ENCODE results near the gene SALL1. TPM values are rescaled to one million over a fixed set of nuclear protein-coding genes. Genes with fewer than 3 reads are reported as not detected.

Gene SALL1
- polyA plus RNA-seq, 1 donor (not counting 4 experiments of a cell fraction or from before 2014, with no cell fraction given) = not detected

DNA sequence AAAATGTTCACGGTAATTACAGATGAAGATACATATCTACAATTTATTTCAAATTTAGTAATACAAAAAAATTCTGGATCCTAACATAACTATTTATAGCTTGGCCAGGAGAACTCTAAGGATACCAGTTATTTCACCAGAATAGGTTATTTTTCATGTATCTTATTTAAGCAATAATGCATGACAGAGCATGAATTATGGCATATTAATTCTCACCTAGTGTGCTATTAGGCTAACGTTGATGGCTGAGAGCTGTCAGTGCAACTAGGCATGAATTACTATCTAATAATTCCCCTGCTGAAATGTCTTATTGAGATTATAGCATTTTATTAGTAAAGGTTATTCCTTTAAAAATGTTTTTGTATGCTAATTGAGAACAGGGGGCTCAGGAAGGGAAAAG is 44.5 kb downstream of the SALL1 start:
- Histone ChIP-seq H3K4me1 (ENCODE audit: control insufficient read depth, extremely low read depth, insufficient read depth, low read length) (no peaks in the 10 kb centered on the region), H3K27me3 (ENCODE audit: control insufficient read depth, extremely low read depth, insufficient read depth, low read length) (no peaks in the 10 kb centered on the region)

DNA sequence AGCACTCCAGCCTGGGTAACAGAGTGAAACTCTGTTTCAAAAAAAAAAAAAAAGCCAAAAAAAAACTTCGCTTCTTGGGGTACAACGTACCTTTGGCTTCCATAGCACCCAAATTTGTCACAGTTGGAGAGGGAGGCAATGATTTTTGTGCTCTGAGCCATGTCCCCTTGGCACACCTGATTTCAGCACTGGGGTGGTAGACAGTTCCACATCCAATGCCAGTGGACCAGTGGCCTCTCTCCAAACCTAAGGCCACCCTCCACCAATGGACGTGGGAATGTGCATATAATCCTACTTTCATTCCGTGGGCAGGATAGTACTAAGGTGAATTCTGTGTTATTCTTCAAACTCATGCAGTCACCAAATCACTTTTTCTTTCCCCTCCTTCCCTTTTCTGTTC is 47.5 kb downstream of the SALL1 start:
- no peak for TF ChIP-seq EZH2 (IDR thresholded peaks at IDR 0.05; ENCODE audit: low read length)
- TF ChIP-seq, protein P1, sequence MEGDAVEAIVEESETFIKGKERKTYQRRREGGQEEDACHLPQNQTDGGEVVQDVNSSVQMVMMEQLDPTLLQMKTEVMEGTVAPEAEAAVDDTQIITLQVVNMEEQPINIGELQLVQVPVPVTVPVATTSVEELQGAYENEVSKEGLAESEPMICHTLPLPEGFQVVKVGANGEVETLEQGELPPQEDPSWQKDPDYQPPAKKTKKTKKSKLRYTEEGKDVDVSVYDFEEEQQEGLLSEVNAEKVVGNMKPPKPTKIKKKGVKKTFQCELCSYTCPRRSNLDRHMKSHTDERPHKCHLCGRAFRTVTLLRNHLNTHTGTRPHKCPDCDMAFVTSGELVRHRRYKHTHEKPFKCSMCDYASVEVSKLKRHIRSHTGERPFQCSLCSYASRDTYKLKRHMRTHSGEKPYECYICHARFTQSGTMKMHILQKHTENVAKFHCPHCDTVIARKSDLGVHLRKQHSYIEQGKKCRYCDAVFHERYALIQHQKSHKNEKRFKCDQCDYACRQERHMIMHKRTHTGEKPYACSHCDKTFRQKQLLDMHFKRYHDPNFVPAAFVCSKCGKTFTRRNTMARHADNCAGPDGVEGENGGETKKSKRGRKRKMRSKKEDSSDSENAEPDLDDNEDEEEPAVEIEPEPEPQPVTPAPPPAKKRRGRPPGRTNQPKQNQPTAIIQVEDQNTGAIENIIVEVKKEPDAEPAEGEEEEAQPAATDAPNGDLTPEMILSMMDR (optimal IDR thresholded peaks at IDR 0.05 in 1 of 3, IDR thresholded peaks at IDR 0.05 in 1 of 3, conservative IDR thresholded peaks at IDR 0.05 in 1 of 3; ENCODE audit: extremely low read depth in 1 of 3, insufficient read depth in 2 of 3, low read length in 3 of 3) = no peak
- Histone ChIP-seq H2AFZ (ENCODE audit: control insufficient read depth, low read length) (no peak overlapping the region), H3K4me3 (ENCODE audit: control insufficient read depth in 2 of 3, extremely low read depth in 1 of 3, insufficient read depth in 2 of 3, low read depth in 1 of 3, low read length in 3 of 3) (no peak overlapping the region), H3K4me1 (ENCODE audit: control insufficient read depth, extremely low read depth, insufficient read depth, low read length) (no peaks in the 10 kb centered on the region), H3K79me2 (ENCODE audit: control insufficient read depth, insufficient read depth, low read length) (no peaks in the 10 kb centered on the region), H3K9me3 (ENCODE audit: control insufficient read depth, low read depth, low read length) (no peaks in the 10 kb centered on the region), H3K4me2 (ENCODE audit: control insufficient read depth, extremely low read depth, insufficient read depth, low read depth, low read length) (no peak overlapping the region), H3K9ac (ENCODE audit: control insufficient read depth, extremely low read depth, insufficient read depth, low read length) (no peak overlapping the region), H4K20me1 (ENCODE audit: control insufficient read depth, extremely low read depth, insufficient read depth, low read length) (no peaks in the 10 kb centered on the region), H3K36me3 (ENCODE audit: control insufficient read depth in 2 of 2, extremely low read depth in 1 of 2, insufficient read depth in 2 of 2, low read length in 2 of 2) (no peaks in the 10 kb centered on the region), H3K27ac (ENCODE audit: control insufficient read depth, insufficient read depth, low read length) (no peak overlapping the region), H3K9me1 (ENCODE audit: control insufficient read depth, extremely low read depth, insufficient read depth, low read length) (no peaks in the 10 kb centered on the region), H3K27me3 (ENCODE audit: control insufficient read depth, extremely low read depth, insufficient read depth, low read length) (no peaks in the 10 kb centered on the region)
- dilution Hi-C loops (cut with MboI; ENCODE audit: extremely low pct_ligation_motif_present, low sequenced_read_pairs) = no loop called here
- no peak for DNase-seq (ENCODE audit: low read depth, low spot score)
- no peak for FAIRE-seq

More for the DNA sequence above, 44.5 kb downstream of the SALL1 start:
- Histone ChIP-seq H2AFZ (ENCODE audit: control insufficient read depth, low read length) (no peak overlapping the region), H3K9me1 (ENCODE audit: control insufficient read depth, extremely low read depth, insufficient read depth, low read length) (no peaks in the 10 kb centered on the region), H3K79me2 (ENCODE audit: control insufficient read depth, insufficient read depth, low read length) (no peaks in the 10 kb centered on the region), H3K27ac (ENCODE audit: control insufficient read depth, insufficient read depth, low read length) (no peak overlapping the region), H3K4me2 (ENCODE audit: control insufficient read depth, extremely low read depth, insufficient read depth, low read depth, low read length) (no peak overlapping the region), H4K20me1 (ENCODE audit: control insufficient read depth, extremely low read depth, insufficient read depth, low read length) (no peaks in the 10 kb centered on the region), H3K4me3 (ENCODE audit: control insufficient read depth in 2 of 3, extremely low read depth in 1 of 3, insufficient read depth in 2 of 3, low read depth in 1 of 3, low read length in 3 of 3) (no peak overlapping the region), H3K9me3 (ENCODE audit: control insufficient read depth, low read depth, low read length) (no peaks in the 10 kb centered on the region), H3K36me3 (ENCODE audit: control insufficient read depth in 2 of 2, extremely low read depth in 1 of 2, insufficient read depth in 2 of 2, low read length in 2 of 2) (no peaks in the 10 kb centered on the region), H3K9ac (ENCODE audit: control insufficient read depth, extremely low read depth, insufficient read depth, low read length) (no peak overlapping the region)
- dilution Hi-C loops (cut with MboI; ENCODE audit: extremely low pct_ligation_motif_present, low sequenced_read_pairs) = no loop called here
- DNase-seq (ENCODE audit: low read depth, low spot score) (no peak), FAIRE-seq (no peak)
- TF ChIP-seq EZH2 (IDR thresholded peaks at IDR 0.05; ENCODE audit: low read length) = no peak
- TF ChIP-seq, protein P1 (optimal IDR thresholded peaks at IDR 0.05 in 1 of 3, IDR thresholded peaks at IDR 0.05 in 1 of 3, conservative IDR thresholded peaks at IDR 0.05 in 1 of 3; ENCODE audit: extremely low read depth in 1 of 3, insufficient read depth in 2 of 3, low read length in 3 of 3) = no peak
